ENCODE measurements around the gene DVL1.

Gene DVL1

GRCh38 chr1:1294250-1294890 is 54.8 kb downstream of the DVL1 start:
- TF ChIP-seq CTCF (conservative IDR thresholded peaks at IDR 0.05), result no peak
- no peak overlapping the region for H3K27ac ChIP-seq

- no peak overlapping the region for H3K27ac ChIP-seq
Observed at GRCh38 chr1:1293263-1294249, 55.7 kb downstream of the DVL1 start.

GRCh38 chr1:1292851-1293250 is 56.4 kb downstream of the DVL1 start:
- H3K27ac ChIP-seq, result no peak overlapping the region
- TF ChIP-seq CTCF (conservative IDR thresholded peaks at IDR 0.05), result no peak

More at GRCh38 chr1:1293263-1294249, 55.7 kb downstream of the DVL1 start:
- TF ChIP-seq CTCF (conservative IDR thresholded peaks at IDR 0.05), result no peak

DNA sequence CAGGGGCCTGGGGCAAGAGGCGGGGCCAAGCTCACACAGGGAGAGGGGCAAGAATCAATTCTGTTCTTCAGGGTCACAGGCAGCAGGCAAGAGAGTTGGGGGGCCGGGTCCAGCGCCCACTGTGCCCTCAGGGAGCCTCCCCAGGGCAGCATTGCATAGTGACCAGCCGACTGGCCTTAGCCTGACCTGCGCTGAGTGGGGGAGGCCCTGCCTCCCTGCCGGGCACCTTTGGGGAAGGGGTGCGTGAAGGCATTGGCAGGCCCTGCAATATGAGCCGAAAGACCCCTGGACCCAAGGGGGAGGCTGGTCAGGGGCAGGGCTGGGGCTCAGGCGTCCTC is 56.8 kb downstream of the DVL1 start:
- H3K27ac ChIP-seq, result no peak overlapping the region; the same call in 1 of the 2 replicates
- TF ChIP-seq CTCF (conservative IDR thresholded peaks at IDR 0.05), result no peak

- peak overlapping the region; percentile 56 for H3K27ac ChIP-seq
- peak; percentile 89 for TF ChIP-seq CTCF (conservative IDR thresholded peaks at IDR 0.05)
Observed at GRCh38 chr1:1291548-1292441, 57.4 kb downstream of the DVL1 start.

GRCh38 chr1:1291023-1291528 is 58.1 kb downstream of the DVL1 start:
- no peak for TF ChIP-seq CTCF (conservative IDR thresholded peaks at IDR 0.05)
- peak overlapping the region; percentile 56 for H3K27ac ChIP-seq
